OCI-LY3 (cell line): ENCODE data around the gene CPEB2.

Source experiments
- EZH2phosphoT487 ChIP-seq: fragments of 200-600 bp; shearing (Covaris generic); IDR thresholded peaks from 2 replicates; pipeline ENCODE4 v1.6.1; 2018; ENCODE audit warnings: antibody characterized with exemption, mixed run types, low read depth
- TF ChIP-seq, protein P1 (sequence below): fragments of 200-600, 300-600 bp; sonication (generic); IDR thresholded peaks from 2 replicates; pipeline ENCODE4 v1.5.1; 2014; ENCODE audit warnings: antibody characterized with exemption, low read length, low read depth

DNA sequence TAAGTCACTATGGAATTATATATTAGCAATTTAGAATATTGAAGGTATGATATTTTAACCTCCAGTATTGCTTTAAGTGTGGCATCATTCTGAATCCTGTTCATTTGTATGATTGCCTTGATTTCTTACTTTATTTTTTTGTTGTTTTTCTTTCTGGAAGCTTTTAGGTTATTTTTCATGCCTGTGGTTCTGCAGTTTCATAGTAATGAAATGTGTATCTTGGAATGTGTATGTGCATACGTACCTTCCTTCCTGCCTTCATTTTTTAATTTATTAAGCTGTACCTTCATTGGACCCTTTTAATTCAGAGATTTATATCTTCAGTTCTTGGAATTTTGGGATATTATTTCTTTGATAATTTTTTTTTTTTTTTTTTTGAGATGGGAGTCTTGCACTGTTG lies 22.1 kb downstream of the CPEB2 start:
- TF ChIP-seq, protein P1, sequence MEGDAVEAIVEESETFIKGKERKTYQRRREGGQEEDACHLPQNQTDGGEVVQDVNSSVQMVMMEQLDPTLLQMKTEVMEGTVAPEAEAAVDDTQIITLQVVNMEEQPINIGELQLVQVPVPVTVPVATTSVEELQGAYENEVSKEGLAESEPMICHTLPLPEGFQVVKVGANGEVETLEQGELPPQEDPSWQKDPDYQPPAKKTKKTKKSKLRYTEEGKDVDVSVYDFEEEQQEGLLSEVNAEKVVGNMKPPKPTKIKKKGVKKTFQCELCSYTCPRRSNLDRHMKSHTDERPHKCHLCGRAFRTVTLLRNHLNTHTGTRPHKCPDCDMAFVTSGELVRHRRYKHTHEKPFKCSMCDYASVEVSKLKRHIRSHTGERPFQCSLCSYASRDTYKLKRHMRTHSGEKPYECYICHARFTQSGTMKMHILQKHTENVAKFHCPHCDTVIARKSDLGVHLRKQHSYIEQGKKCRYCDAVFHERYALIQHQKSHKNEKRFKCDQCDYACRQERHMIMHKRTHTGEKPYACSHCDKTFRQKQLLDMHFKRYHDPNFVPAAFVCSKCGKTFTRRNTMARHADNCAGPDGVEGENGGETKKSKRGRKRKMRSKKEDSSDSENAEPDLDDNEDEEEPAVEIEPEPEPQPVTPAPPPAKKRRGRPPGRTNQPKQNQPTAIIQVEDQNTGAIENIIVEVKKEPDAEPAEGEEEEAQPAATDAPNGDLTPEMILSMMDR: no peak
- no peak for TF ChIP-seq EZH2phosphoT487
